Activated CD8-positive, alpha-beta T cell treated with anti-CD3 and anti-CD28 coated beads for 36 hours (primary cell): Measurements from ENCODE around the gene CPXM2. TPM values are rescaled to one million over a fixed set of nuclear protein-coding genes. Genes with fewer than 3 reads are reported as not detected.

Experiments
- ATAC-seq: fragments of 200-7000 bp; cut with Tn5 transposase; one replicate; pipeline ENCODE4 v1.10.0; 2021; ENCODE audit warnings: mild to moderate bottlenecking, moderate library complexity
- CTCF ChIA-PET: fragments of 350-600 bp; sonication (Branson Sonifier 250); formaldehyde crosslinking; loops from one replicate; lab custom pipeline; 2021; ENCODE audit warnings: antibody characterized with exemption; lab: Charles Lee
- POLR2A ChIA-PET: fragments of 350-600 bp; sonication (Branson Sonifier 250); formaldehyde crosslinking; loops from one replicate; lab custom pipeline; 2021; ENCODE audit warnings: antibody characterized with exemption; lab: Charles Lee
- DNase-seq: peaks from one replicate; pipeline ENCODE4 v3.0.0-alpha.2; 2020
- H3K27ac Mint-ChIP-seq: one replicate; pipeline ENCODE4 v1.8.0; 2021; ENCODE audit warnings: mild to moderate bottlenecking, mixed read lengths
- H3K27me3 Mint-ChIP-seq: one replicate; pipeline ENCODE4 v1.8.0; 2021; ENCODE audit warnings: mixed read lengths
- H3K36me3 Mint-ChIP-seq: one replicate; pipeline ENCODE4 v1.8.0; 2021; ENCODE audit warnings: low read depth, mixed read lengths
- H3K4me1 Mint-ChIP-seq: one replicate; pipeline ENCODE4 v1.8.0; 2021; ENCODE audit warnings: low read depth, mixed read lengths
- H3K4me3 Mint-ChIP-seq: one replicate; pipeline ENCODE4 v1.8.0; 2021; ENCODE audit warnings: mild to moderate bottlenecking, moderate library complexity, mixed read lengths
- H3K9me3 Mint-ChIP-seq: one replicate; pipeline ENCODE4 v1.8.0; 2021; ENCODE audit warnings: mixed read lengths
- CTCF ChIP-seq: fragments of 200-600 bp; IDR thresholded peaks from one replicate; pipeline ENCODE4 v1.8.0; 2022; ENCODE audit warnings: antibody characterized with exemption, mild to moderate bottlenecking
- intact Hi-C: fragments of 100-400 bp; cut with micrococcal nuclease; formaldehyde crosslinking; loops from one replicate; pipeline ENCODE4 v1.10.0; 2022
- total RNA-seq, 2 experiments: library from RNA; stranded (reverse); gene quantifications; one replicate each; pipeline ENCODE4 v1.2.3, GENCODE V29; 2021

Gene CPXM2
- total RNA-seq, 2 experiments from 2014 or later, result not detected

GRCh38 chr10:123906296-123906695 is 14.7 kb upstream of the CPXM2 start:
- CTCF ChIA-PET, result no interaction called here
- intact Hi-C loops, result no loop called here
- H3K4me3 Mint-ChIP-seq, result no peak overlapping the region
- POLR2A ChIA-PET, result no interaction called here
- H3K27ac Mint-ChIP-seq, result no peak overlapping the region
- no peaks in the 10 kb centered on the region for H3K36me3 Mint-ChIP-seq
- H3K9me3 Mint-ChIP-seq, result no peaks in the 10 kb centered on the region
- H3K4me1 Mint-ChIP-seq, result no peaks in the 10 kb centered on the region
- peaks cover 12% of the 10 kb centered on the region for H3K27me3 Mint-ChIP-seq
- TF ChIP-seq CTCF, result no peak
- DNase-seq (no peak), ATAC-seq (no peak)

GRCh38 chr10:123904834-123905409 is 13.3 kb upstream of the CPXM2 start:
- Mint-ChIP-seq H3K9me3 (peaks cover 2% of the 10 kb centered on the region), H3K36me3 (no peaks in the 10 kb centered on the region), H3K27ac (no peak overlapping the region), H3K4me3 (no peak overlapping the region), H3K4me1 (no peaks in the 10 kb centered on the region), H3K27me3 (peaks cover 4% of the 10 kb centered on the region)
- no peak for TF ChIP-seq CTCF
- intact Hi-C loops, result no loop called here
- ATAC-seq (no peak), DNase-seq (no peak)
- ChIA-PET CTCF (no interaction called here), POLR2A (no interaction called here)

DNA sequence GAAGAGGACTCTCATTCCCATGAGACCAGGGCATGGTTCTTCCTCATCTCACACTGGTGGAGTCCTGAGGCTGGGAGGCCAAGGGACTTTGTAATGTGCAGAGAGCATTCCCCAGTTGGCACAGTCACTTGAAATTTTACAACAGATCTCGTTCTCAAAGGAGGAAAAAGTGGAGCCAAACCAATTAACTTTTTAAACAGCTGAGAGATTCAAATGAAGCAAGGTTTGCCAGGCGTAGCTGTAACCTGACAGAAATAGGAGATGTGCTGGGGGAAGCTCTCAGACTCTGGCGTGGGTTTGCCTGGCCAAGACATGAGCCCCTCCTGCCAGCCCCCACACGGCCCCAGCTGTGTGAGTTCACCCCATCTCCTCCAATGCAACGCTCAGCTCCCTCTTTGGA is 12.0 kb upstream of the CPXM2 start:
- H3K36me3 Mint-ChIP-seq, result no peaks in the 10 kb centered on the region
- no peak overlapping the region for H3K4me3 Mint-ChIP-seq
- H3K4me1 Mint-ChIP-seq, result no peaks in the 10 kb centered on the region
- TF ChIP-seq CTCF, result no peak
- intact Hi-C loops, result no loop called here
- H3K9me3 Mint-ChIP-seq, result peaks cover 4% of the 10 kb centered on the region
- peaks cover 4% of the 10 kb centered on the region for H3K27me3 Mint-ChIP-seq
- ChIA-PET POLR2A (no interaction called here), CTCF (no interaction called here)
- no peak for DNase-seq
- H3K27ac Mint-ChIP-seq, result no peak overlapping the region
- no peak for ATAC-seq

DNA sequence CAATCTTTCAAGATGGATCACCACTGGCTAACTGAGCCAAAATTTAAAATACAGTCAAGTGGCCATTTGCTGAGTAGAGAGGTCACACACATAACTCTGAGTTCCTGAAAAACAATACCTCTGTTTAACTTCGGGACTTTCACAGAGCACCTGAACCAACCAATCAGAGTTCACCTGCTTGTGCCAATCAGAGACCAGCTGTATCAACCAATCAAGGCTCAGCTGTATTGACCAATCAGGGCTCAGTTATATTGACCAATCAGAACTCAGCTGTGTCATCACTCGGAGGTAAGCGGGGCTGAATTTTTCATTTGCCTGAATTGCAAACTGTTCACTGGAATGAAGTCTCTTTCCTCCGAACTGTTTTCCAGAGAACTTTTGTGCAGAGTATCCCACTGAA is 10.0 kb upstream of the CPXM2 start:
- intact Hi-C loops, result no loop called here
- Mint-ChIP-seq H3K4me3 (no peak overlapping the region), H3K27ac (no peak overlapping the region), H3K4me1 (no peaks in the 10 kb centered on the region), H3K27me3 (peaks cover 4% of the 10 kb centered on the region), H3K9me3 (peaks cover 4% of the 10 kb centered on the region), H3K36me3 (no peaks in the 10 kb centered on the region)
- TF ChIP-seq CTCF, result no peak
- ATAC-seq, result no peak
- no peak for DNase-seq
- ChIA-PET POLR2A (interaction anchor here (0.6 kb wide), 1 partner anchor 295 kb away, joined by 3 read pairs; no protein-coding TSS in a partner anchor), CTCF (interaction anchor here (1.0 kb wide), 1 partner anchor 8 kb away, joined by 4 read pairs; no protein-coding TSS in a partner anchor)

DNA sequence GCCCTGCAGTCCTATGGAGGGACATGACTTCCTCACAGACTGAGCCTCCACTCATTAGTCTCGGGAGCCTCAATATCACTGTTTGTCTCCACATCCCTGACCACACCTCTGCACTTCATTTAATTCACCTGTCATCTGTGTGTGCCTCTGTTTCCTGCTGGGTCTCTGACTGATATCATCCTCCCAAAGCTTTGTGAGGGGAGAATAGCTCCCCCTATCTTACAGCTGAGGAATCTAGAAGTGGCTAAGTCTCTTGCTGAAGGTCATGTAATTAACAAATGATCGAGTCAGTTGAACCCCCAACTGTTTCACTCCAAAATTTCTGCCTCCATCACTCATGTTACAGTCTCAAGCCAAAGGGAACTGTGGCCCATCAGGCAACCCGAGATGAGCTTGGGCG is 5.5 kb upstream of the CPXM2 start:
- Mint-ChIP-seq H3K4me3 (no peak overlapping the region), H3K36me3 (no peaks in the 10 kb centered on the region), H3K27me3 (peaks cover 4% of the 10 kb centered on the region), H3K9me3 (peaks cover 4% of the 10 kb centered on the region), H3K4me1 (no peaks in the 10 kb centered on the region), H3K27ac (no peak overlapping the region)
- no peak for DNase-seq
- intact Hi-C loops, result no loop called here
- ChIA-PET CTCF (no interaction called here), POLR2A (no interaction called here)
- no peak for ATAC-seq
- no peak for TF ChIP-seq CTCF
